ENCODE results near the gene PTS.

DNA sequence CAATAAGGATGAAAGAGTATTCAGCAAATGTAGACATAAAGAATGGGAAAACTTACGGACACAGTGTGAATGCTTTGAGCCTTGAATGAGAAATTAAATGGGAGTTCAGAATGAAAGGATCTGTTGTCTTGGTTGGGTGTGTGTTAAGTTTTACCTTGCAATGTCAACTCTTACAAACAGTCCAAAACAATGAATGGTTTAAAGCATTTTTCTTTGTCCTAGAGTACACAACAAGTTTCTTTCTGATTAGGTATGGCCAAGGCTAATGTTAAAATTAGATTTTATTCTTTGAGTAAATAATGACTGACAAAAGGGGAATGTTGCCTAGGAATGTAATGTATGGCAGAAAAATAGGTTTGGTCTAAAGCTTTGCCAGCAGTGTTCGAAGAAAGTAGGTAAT is 2.5 kb downstream of the PTS start:
- no peak for TF ChIP-seq RAD21 (IDR thresholded peaks at IDR 0.05)
- TF ChIP-seq, protein P1, sequence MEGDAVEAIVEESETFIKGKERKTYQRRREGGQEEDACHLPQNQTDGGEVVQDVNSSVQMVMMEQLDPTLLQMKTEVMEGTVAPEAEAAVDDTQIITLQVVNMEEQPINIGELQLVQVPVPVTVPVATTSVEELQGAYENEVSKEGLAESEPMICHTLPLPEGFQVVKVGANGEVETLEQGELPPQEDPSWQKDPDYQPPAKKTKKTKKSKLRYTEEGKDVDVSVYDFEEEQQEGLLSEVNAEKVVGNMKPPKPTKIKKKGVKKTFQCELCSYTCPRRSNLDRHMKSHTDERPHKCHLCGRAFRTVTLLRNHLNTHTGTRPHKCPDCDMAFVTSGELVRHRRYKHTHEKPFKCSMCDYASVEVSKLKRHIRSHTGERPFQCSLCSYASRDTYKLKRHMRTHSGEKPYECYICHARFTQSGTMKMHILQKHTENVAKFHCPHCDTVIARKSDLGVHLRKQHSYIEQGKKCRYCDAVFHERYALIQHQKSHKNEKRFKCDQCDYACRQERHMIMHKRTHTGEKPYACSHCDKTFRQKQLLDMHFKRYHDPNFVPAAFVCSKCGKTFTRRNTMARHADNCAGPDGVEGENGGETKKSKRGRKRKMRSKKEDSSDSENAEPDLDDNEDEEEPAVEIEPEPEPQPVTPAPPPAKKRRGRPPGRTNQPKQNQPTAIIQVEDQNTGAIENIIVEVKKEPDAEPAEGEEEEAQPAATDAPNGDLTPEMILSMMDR (IDR thresholded peaks at IDR 0.05; ENCODE audit: low read depth, low read length, missing input control): no peak
- no peak for TF ChIP-seq EGR1 (IDR thresholded peaks at IDR 0.05; ENCODE audit: low read depth in 2 of 2)
- TF ChIP-seq, protein P2, sequence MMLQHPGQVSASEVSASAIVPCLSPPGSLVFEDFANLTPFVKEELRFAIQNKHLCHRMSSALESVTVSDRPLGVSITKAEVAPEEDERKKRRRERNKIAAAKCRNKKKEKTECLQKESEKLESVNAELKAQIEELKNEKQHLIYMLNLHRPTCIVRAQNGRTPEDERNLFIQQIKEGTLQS (IDR thresholded peaks at IDR 0.05): no peak
- no peak for TF ChIP-seq YY1 (IDR thresholded peaks at IDR 0.05)
- no peak for TF ChIP-seq GABPA (IDR thresholded peaks at IDR 0.05 in 1 of 2, conservative IDR thresholded peaks at IDR 0.05 in 1 of 2)
- no peak for TF ChIP-seq HNF4G (IDR thresholded peaks at IDR 0.05)
- TF ChIP-seq, protein P3, sequence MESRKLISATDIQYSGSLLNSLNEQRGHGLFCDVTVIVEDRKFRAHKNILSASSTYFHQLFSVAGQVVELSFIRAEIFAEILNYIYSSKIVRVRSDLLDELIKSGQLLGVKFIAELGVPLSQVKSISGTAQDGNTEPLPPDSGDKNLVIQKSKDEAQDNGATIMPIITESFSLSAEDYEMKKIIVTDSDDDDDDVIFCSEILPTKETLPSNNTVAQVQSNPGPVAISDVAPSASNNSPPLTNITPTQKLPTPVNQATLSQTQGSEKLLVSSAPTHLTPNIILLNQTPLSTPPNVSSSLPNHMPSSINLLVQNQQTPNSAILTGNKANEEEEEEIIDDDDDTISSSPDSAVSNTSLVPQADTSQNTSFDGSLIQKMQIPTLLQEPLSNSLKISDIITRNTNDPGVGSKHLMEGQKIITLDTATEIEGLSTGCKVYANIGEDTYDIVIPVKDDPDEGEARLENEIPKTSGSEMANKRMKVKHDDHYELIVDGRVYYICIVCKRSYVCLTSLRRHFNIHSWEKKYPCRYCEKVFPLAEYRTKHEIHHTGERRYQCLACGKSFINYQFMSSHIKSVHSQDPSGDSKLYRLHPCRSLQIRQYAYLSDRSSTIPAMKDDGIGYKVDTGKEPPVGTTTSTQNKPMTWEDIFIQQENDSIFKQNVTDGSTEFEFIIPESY (IDR thresholded peaks at IDR 0.05): no peak
- no peak for TF ChIP-seq JUND (IDR thresholded peaks at IDR 0.05)
- TF ChIP-seq TAF1 (conservative IDR thresholded peaks at IDR 0.05): no peak
- TF ChIP-seq SP1 (IDR thresholded peaks at IDR 0.05): no peak
- TF ChIP-seq, protein P4, sequence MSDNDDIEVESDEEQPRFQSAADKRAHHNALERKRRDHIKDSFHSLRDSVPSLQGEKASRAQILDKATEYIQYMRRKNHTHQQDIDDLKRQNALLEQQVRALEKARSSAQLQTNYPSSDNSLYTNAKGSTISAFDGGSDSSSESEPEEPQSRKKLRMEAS (IDR thresholded peaks at IDR 0.05): no peak
- no peak for TF ChIP-seq FOXA2 (IDR thresholded peaks at IDR 0.05)
- no peak for TF ChIP-seq HNF4A (conservative IDR thresholded peaks at IDR 0.05)

Measured in liver (tissue), 3 donors.